OCI-LY1 (cell line): ENCODE results near the gene PPP1R14C.

ENCODE experiments used
- H2AFZ ChIP-seq: fragments of 200-600 bp; sonication (generic), shearing (Covaris generic); 2 replicates; pipeline ENCODE4 v1.6.0; 2014; ENCODE audit warnings: antibody characterized with exemption, mild to moderate bottlenecking, low read length
- H3F3A ChIP-seq: fragments of 200-600 bp; sonication (generic), shearing (Covaris generic); 2 replicates; pipeline ENCODE4 v1.6.0; 2014; ENCODE audit warnings: mild to moderate bottlenecking, antibody characterized with exemption, low read length, moderate library complexity; ENCODE audit not compliant: insufficient read depth
- H3K27ac ChIP-seq: fragments of 200-600 bp; sonication (generic); 2 replicates; pipeline ENCODE4 v1.5.1; 2014; ENCODE audit warnings: low read length, mixed run types, mild to moderate bottlenecking, low read depth; ENCODE audit not compliant: poor library complexity, severe bottlenecking
- H3K27me3 ChIP-seq: fragments of 200-600 bp; sonication (generic); 2 replicates; pipeline ENCODE4 v1.6.0; 2014; ENCODE audit warnings: antibody characterized with exemption, mild to moderate bottlenecking, low read length, moderate library complexity; ENCODE audit not compliant: insufficient read depth
- H3K36me3 ChIP-seq: fragments of 200-600 bp; sonication (generic); 2 replicates; pipeline ENCODE4 v1.6.1; 2014; ENCODE audit warnings: mild to moderate bottlenecking, antibody characterized with exemption, low read length, moderate library complexity, mixed read lengths; ENCODE audit not compliant: insufficient read depth
- H3K4me1 ChIP-seq: fragments of 200-600 bp; sonication (generic); 2 replicates; pipeline ENCODE4 v1.5.1; 2014; ENCODE audit warnings: mild to moderate bottlenecking, low read length, moderate library complexity; ENCODE audit not compliant: insufficient read depth, severe bottlenecking
- H3K4me2 ChIP-seq: fragments of 200-600 bp; sonication (generic), shearing (Covaris generic); 2 replicates; pipeline ENCODE4 v1.6.1; 2014; ENCODE audit warnings: low read length
- H3K4me3 ChIP-seq: fragments of 200-600 bp; sonication (generic); 2 replicates; pipeline ENCODE4 v1.5.1; 2014; ENCODE audit warnings: low read length, low read depth, mild to moderate bottlenecking, mixed read lengths; ENCODE audit not compliant: poor library complexity, severe bottlenecking
- H3K79me2 ChIP-seq: fragments of 200-600 bp; shearing (Covaris generic); 2 replicates; pipeline ENCODE4 v1.6.1; 2016; ENCODE audit warnings: mixed run types, low read length, mixed read lengths; ENCODE audit not compliant: insufficient read depth
- H3K9ac ChIP-seq: fragments of 200-600 bp; sonication (generic), shearing (Covaris generic); 2 replicates; pipeline ENCODE4 v1.6.1; 2014; ENCODE audit warnings: mild to moderate bottlenecking, low read length, mixed read lengths
- H3K9me2 ChIP-seq: fragments of 200-600 bp; sonication (generic), shearing (Covaris generic); 2 replicates; pipeline ENCODE4 v1.6.1; 2014; ENCODE audit warnings: low read depth, mild to moderate bottlenecking, low read length, mixed read lengths
- H3K9me3 ChIP-seq: fragments of 200-600 bp; shearing (Covaris generic); 2 replicates; pipeline ENCODE4 v1.6.1; 2014; ENCODE audit warnings: low read length, mixed read lengths
- H4K20me1 ChIP-seq: fragments of 200-600 bp; sonication (generic), shearing (Covaris generic); 2 replicates; pipeline ENCODE4 v1.6.0; 2016; ENCODE audit warnings: mild to moderate bottlenecking, low read length; ENCODE audit not compliant: insufficient read depth
- CTCF ChIP-seq: fragments of 200-600 bp; sonication (generic), shearing (Covaris generic); IDR thresholded peaks from 2 replicates; pipeline ENCODE4 v1.5.1; 2017; ENCODE audit warnings: mild to moderate bottlenecking, antibody characterized with exemption, low read length, moderate library complexity, mixed read lengths
- EZH2 ChIP-seq: fragments of 200-600 bp; sonication (generic), shearing (Covaris generic); IDR thresholded peaks from 2 replicates; pipeline ENCODE4 v1.8.0; 2017; ENCODE audit warnings: borderline replicate concordance, mixed run types, mild to moderate bottlenecking, antibody characterized with exemption, low read length, moderate library complexity, mixed read lengths

The PPP1R14C gene

GRCh38 chr6:150112233-150112632 is 30.6 kb upstream of the PPP1R14C start:
- no peak overlapping the region for H2AFZ ChIP-seq

GRCh38 chr6:150115769-150116168 is 27.1 kb upstream of the PPP1R14C start:
- H3K4me3 ChIP-seq = no peak overlapping the region
- H3K27me3 ChIP-seq = no peaks in the 10 kb centered on the region
- H3K4me2 ChIP-seq = no peak overlapping the region
- no peak overlapping the region for H3K9ac ChIP-seq
- no peaks in the 10 kb centered on the region for H4K20me1 ChIP-seq
- H3K36me3 ChIP-seq = no peaks in the 10 kb centered on the region
- H3K27ac ChIP-seq = no peak overlapping the region
- H3F3A ChIP-seq = no peaks in the 10 kb centered on the region
- H3K79me2 ChIP-seq = no peaks in the 10 kb centered on the region
- no peaks in the 10 kb centered on the region for H3K4me1 ChIP-seq
- H3K9me2 ChIP-seq = no peaks in the 10 kb centered on the region
- no peak for TF ChIP-seq EZH2
- no peak for TF ChIP-seq CTCF
- no peak overlapping the region for H2AFZ ChIP-seq
- H3K9me3 ChIP-seq = no peaks in the 10 kb centered on the region

More at GRCh38 chr6:150112233-150112632, 30.6 kb upstream of the PPP1R14C start:
- H3K4me3 ChIP-seq = no peak overlapping the region
- H3K27ac ChIP-seq = no peak overlapping the region
- no peaks in the 10 kb centered on the region for H3F3A ChIP-seq
- TF ChIP-seq CTCF (no peak), EZH2 (no peak)
- H3K9me3 ChIP-seq = no peaks in the 10 kb centered on the region
- no peak overlapping the region for H3K4me2 ChIP-seq
- H3K27me3 ChIP-seq = no peaks in the 10 kb centered on the region; the same call in 1 of the 2 replicates
- H3K9ac ChIP-seq = no peak overlapping the region
- no peaks in the 10 kb centered on the region for H3K36me3 ChIP-seq
- no peaks in the 10 kb centered on the region for H3K9me2 ChIP-seq
- no peaks in the 10 kb centered on the region for H3K4me1 ChIP-seq
- no peaks in the 10 kb centered on the region for H3K79me2 ChIP-seq
- H4K20me1 ChIP-seq = no peaks in the 10 kb centered on the region

- no peaks in the 10 kb centered on the region for H3K27me3 ChIP-seq
- H3K4me2 ChIP-seq = no peak overlapping the region
- no peak overlapping the region for H3K4me3 ChIP-seq
- no peaks in the 10 kb centered on the region for H3K9me2 ChIP-seq
- H3K9ac ChIP-seq = no peak overlapping the region
- H3K79me2 ChIP-seq = no peaks in the 10 kb centered on the region
- H3K9me3 ChIP-seq = no peaks in the 10 kb centered on the region
- no peaks in the 10 kb centered on the region for H4K20me1 ChIP-seq
- TF ChIP-seq EZH2 (no peak), CTCF (no peak)
- no peaks in the 10 kb centered on the region for H3K4me1 ChIP-seq
- no peaks in the 10 kb centered on the region for H3F3A ChIP-seq
- no peak overlapping the region for H3K27ac ChIP-seq
- H2AFZ ChIP-seq = no peak overlapping the region
- H3K36me3 ChIP-seq = no peaks in the 10 kb centered on the region
These were observed 26.5 kb upstream of the PPP1R14C start for GRCh38 chr6:150116200-150116800.
